ENCODE measurements around the gene TTC28. TPM values are rescaled to one million over a fixed set of nuclear protein-coding genes. Genes with fewer than 3 reads are reported as not detected.
"Not testable (repeated sequence)": the region's sequence is repeated elsewhere in the genome, so short reads cannot be mapped to it uniquely, and the experiment has no call there.

The TTC28 gene
- total RNA-seq, 1 donor = 55.8 TPM

DNA sequence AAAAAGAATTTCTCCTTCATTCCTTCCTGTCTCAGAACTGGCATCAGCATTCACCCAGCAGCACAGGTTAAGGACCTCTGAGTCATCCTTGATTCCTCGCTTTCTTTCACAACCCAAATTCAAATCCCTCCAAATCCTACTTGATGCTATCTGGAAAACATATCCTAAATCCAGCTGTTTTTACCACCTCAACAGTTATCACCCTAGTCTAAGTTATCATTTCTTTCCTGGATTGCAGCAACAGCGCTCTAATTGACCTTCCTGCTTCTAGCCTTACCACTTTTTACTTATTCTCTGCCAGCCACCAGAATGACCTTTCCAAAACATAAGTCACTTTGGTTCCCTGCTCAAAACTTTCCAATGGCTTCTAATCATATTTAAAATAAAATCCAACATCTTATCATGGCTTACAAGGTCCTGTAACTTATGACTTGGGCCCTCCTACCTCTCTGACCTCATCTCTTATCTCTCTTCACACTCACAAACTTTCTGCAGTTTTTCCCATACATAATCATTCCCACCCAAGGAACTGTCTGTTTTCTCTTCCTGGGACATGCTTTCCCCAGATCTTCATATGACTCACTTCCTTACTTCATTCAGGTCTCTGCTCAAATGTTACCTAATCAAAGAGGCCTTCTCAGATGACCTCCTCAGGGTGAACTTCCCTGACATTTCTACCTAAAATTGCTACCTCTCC lies 119.4 kb downstream of the TTC28 start:
- TF ChIP-seq, protein P1, sequence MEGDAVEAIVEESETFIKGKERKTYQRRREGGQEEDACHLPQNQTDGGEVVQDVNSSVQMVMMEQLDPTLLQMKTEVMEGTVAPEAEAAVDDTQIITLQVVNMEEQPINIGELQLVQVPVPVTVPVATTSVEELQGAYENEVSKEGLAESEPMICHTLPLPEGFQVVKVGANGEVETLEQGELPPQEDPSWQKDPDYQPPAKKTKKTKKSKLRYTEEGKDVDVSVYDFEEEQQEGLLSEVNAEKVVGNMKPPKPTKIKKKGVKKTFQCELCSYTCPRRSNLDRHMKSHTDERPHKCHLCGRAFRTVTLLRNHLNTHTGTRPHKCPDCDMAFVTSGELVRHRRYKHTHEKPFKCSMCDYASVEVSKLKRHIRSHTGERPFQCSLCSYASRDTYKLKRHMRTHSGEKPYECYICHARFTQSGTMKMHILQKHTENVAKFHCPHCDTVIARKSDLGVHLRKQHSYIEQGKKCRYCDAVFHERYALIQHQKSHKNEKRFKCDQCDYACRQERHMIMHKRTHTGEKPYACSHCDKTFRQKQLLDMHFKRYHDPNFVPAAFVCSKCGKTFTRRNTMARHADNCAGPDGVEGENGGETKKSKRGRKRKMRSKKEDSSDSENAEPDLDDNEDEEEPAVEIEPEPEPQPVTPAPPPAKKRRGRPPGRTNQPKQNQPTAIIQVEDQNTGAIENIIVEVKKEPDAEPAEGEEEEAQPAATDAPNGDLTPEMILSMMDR (IDR thresholded peaks at IDR 0.05; ENCODE audit: insufficient read depth, low read length) = no peak
- H3K4me3 ChIP-seq (ENCODE audit: low read depth, low read length) = no peak overlapping the region
- DNase-seq (ENCODE audit: low read depth) = peak; percentile 78

DNA sequence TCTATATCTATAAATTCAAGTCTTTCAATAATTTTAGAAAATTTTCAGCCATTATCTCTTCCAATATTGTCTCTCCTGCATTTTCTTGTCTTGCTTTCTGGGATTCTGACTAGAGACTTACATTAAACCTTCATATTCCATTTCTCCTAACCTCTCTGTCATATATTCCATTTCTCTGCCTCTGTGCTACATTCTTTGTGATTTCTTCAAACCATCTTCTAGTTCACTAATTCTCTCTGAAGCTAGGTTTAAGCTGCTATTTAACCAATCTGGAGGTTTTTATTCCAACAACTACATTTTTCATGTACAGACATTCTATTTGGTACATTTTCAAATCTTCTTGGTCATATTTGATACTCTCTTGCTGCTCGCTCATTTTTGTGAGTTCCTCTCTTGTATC lies 122.5 kb downstream of the TTC28 start:
- no peak overlapping the region for H3K4me3 ChIP-seq (ENCODE audit: low read depth, low read length)
- no peak for DNase-seq (ENCODE audit: low read depth)
- TF ChIP-seq, protein P1 (IDR thresholded peaks at IDR 0.05; ENCODE audit: insufficient read depth, low read length) = no peak

DNA sequence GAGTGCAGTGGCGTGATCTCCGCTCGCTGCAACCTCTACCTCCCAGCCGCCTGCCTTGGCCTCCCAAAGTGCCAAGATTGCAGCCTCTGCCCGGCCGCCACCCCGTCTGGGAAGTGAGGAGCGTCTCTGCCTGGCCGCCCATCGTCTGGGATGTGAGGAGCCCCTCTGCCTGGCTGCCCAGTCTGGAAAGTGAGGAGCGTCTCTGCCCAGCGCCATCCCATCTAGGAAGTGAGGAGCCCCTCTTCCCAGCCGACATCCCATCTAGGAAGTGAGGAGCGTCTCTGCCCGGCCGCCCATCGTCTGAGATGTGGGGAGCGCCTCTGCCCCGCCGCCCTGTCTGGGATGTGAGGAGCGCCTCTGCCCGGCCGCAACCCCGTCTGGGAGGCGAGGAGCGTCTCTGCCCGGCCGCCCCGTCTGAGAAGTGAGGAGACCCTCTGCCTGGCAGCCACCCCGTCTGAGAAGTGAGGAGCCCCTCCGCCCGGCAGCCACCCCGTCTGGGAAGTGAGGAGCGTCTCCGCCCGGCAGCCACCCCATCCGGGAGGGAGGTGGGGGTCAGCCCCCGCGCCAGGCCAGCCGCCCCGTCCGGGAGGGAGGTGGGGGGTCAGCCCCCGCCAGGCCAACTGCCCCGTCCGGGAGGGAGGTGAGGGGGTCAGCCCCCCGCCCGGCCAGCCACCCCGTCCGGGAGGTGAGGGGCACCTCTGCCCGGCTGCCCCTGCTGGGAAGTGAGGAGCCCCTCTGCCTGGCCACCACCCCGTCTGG lies 126.4 kb downstream of the TTC28 start:
- not testable (repeated sequence) for DNase-seq (ENCODE audit: low read depth); H3K4me3 ChIP-seq (ENCODE audit: low read depth, low read length)

DNA sequence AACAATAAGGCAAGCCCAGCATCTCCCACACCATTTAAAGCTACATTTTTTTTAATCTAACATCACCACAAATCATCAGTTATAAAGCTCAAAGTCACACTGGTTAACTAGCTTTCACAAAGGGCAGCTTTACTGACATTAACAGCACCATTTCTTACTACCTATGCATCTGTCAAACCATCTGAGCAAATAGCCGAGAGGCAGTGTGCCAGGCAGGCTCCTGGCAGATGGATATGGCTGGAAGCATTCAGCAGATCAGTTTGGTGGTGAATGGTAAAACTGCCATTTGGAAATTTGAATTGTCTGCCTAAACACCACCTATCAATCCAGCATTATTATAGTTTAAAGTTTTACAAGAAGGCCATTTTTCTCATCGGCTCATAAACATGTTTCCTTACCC lies 131.2 kb downstream of the TTC28 start:
- DNase-seq (ENCODE audit: low read depth) = no peak
- TF ChIP-seq, protein P1 (IDR thresholded peaks at IDR 0.05; ENCODE audit: insufficient read depth, low read length) = no peak

DNA sequence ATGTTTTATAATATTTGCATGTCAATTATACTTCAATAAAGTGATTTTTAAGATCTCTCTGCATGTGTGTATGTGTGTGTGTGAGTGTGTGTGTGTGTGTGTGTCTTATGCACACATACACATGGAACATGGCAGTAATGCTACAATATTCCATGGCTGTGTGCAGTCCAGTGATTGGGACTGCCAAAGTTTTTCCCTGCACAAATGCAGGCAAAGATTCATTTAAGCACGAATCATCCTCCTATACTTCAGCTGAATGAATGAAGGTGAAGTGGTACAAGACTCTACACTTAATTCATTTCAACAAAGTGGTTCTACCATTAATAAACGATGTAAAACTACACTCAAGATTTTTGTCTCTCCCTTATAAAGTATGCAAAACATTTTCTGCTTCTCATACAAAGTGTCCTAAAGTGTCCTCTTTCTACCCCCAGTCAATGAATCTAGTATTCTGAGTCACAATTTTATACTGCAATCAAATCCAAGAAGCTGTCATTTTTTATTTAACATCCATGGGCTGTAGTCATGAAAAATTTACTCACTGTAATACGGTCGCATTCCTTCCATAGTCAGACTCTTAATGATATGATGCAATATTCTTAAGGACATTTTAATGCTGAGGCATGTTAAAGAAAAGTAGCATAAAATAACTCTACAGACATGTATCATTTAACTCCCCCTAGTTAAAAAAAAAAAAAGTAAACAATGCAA lies 132.4 kb downstream of the TTC28 start:
- TF ChIP-seq, protein P1 (IDR thresholded peaks at IDR 0.05; ENCODE audit: insufficient read depth, low read length) = no peak
- H3K4me3 ChIP-seq (ENCODE audit: low read depth, low read length) = no peak overlapping the region
- DNase-seq (ENCODE audit: low read depth) = peak; percentile 82

More for the DNA sequence above, 131.2 kb downstream of the TTC28 start:
- H3K4me3 ChIP-seq (ENCODE audit: low read depth, low read length) = no peak overlapping the region

DNA sequence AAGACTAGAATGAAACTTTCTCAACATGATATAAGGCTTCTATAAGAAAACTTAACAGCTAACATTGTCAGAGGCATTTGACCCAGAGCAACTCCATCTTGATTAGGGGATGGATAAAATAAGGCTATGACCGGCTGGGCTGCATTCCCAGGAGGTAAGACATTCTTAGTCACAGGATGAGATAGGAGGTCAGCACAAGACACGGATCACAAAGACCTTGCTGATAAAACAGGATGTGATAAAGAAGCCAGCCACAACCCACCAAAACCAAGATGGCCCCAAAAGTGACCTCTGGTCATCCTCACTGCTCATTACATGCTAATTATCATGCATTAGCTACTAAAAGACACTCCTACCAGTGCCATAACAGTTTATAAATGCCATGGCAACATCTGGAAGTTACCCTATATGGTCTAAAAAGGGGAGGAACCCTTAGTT lies 135.2 kb downstream of the TTC28 start:
- TF ChIP-seq, protein P1 (IDR thresholded peaks at IDR 0.05; ENCODE audit: insufficient read depth, low read length) = no peak
- H3K4me3 ChIP-seq (ENCODE audit: low read depth, low read length) = no peak overlapping the region
- no peak for DNase-seq (ENCODE audit: low read depth)

Measured in fibroblast of the aortic adventitia (primary cell).